GM20431 (cell line): Measurements from ENCODE around the gene PSME2.

Experiments used
- in situ Hi-C: fragments of 300-500 bp; cut with MseI, MboI; formaldehyde crosslinking; loops from one replicate; pipeline ENCODE4 v1.15.0; 2020; ENCODE audit warnings: low sequenced_read_pairs; ENCODE audit not compliant: unreplicated experiment

Gene PSME2

DNA sequence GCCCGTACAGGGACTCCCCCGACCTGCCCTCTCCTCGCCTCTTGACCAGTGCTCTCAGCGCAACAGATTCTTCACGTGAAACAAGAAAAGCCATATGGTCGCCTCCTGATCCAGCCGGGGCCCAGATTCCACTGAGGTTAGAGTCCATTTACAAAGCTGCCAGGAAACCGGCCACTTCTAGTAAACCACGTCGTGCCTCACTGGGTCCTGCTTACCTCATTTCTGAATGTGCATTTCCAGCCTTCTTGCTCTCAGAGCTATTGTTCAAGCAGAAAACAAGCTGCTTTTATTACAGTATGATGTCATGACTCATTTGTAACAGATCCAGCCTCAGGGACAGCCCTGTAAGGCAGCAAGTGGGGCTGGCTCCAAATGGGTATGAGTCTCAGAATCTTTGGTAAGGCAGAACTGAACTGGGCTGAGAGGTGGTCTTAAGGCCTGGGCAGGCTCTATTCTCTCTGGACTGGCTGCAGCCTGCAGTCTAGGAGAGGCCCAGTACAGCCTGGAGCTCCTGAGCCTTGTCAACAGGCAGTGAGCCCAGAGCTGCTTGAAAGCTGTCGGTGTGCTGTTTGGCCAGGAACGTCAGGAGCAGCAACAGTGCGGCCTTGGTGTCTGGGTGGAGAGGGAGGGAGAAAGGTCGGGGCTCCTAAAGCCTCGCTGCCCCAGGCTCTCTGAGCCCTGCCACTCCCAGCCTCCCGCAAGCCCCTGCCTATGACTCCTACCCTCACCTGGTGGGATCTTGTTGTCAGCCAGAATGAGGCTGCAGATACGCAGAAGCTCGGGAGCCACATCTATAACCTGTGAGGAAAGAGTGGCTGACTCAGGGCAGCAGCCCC, 33.8 kb upstream of the PSME2 start:
- in situ Hi-C loops: no loop called here

- in situ Hi-C loops: no loop called here
Measured at GRCh38 chr14:24179294-24179960, 33.0 kb upstream of the PSME2 start.

DNA sequence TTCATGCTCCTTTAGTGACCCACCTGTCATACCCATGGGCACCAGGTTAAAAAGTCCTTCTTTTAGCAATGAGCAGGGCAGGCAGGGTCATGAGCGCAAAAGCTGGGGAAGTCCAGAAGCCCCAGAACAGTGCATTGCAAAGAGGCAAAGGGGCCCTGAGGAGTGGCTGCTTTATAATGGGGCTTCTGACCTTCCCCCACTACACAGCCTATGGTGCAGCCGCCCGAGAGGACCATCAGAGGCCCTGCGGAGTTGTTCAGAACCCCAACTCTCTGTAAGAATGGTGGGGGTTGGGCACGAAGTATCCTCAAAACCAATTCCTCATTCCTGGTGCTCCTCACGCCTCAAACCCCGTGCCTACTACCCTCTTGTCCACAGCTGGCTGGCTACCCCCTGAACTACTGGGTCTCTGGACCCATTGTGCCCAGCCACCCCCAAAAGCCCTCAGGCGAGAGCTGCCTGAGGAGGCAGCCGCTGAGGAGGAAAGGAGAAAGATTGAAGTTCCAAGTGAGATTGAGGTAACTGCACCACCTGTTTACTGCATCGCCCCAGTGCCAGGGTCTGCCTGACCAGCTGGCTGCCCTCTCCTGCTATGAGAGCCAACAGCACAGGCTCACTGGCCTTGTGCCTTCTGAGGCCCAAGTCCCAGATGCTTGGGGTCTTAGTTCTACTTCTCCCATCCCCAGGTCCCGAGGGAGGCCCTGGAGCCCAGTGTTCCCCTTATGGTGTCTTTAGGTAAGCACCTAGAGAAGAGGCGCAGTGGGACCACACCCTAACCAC, 32.2 kb upstream of the PSME2 start:
- in situ Hi-C loops: no loop called here

- in situ Hi-C loops: no loop called here
Measured at GRCh38 chr14:24177891-24178290, 31.5 kb upstream of the PSME2 start.

DNA sequence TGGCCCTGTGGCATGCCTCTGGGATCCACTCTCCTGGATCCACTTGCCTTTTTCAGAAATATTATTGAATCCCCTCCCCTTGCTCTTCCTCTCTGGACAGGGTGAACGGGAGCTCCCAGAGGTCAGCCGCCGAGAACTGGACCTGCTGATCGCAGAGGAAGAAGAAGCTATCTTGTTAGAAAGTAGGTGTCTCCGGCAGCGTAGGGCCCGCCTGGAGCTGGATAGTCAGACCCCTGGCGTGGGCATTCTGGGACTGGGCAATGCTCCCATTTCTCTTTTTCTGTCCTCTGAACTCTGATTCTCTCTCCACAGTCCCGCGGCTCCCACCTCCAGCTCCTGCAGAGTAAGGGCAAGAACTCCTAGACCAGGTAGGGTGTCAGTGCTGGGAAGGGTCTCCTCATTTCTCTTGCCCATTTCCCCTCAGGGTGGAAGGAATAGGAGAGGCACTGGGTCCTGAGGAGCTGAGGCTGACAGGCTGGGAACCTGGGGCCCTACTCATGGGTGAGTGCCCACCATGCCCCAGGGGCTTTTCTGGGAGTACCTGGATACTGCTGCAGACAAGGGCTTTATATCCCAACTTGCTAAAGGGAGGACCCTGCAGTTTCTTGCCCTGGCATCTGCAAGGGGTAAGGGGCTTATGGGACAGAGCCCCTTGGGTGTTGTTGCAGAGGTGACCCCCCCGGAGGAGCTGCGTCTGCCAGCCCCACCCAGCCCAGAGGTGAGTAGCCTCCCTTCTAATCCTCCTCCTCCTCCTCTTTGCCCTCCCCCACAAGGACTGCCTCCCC, 30.8 kb upstream of the PSME2 start:
- in situ Hi-C loops: no loop called here

DNA sequence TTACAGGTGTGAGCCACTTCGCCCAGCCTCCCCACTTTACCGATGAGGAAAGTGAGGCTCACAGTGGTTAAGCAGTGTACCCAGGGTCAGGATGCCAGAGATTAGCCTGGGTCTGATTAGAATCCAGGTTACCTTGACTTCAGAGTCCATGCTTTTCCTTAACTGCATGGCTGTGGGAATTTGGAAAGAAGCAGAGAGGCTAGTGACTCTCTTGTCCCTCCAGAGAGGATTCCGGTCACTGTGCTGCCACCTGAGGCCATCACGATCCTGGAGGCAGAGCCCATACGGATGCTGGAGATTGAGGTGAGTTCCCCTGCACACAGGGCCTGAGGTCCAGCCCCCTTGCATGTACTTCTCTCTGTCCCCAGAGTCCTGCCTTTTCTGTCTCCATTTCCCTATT, 30.2 kb upstream of the PSME2 start:
- in situ Hi-C loops: no loop called here

DNA sequence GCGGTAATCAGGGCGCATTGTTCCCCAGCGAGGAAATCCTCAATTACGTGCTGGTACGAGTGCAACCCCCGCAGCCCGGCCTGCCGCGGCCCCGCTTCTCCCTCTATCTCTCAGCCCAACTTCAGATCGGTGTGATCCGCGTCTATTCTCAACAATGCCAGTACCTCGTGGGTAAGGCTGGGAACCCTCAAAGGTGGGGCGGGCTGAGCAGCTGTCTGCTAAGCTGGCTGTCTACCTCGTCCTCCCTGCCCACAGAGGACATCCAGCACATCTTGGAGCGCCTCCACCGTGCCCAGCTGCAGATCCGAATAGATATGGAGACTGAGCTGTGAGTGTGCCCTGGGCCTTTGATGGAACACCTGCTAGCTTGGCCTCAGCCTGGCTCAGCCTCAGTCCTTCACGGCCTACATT, 26.5 kb upstream of the PSME2 start:
- in situ Hi-C loops: no loop called here

- in situ Hi-C loops: no loop called here
Measured at GRCh38 chr14:24172261-24172860, 26.0 kb upstream of the PSME2 start.

GRCh38 chr14:24171422-24172260, 25.2 kb upstream of the PSME2 start, which contains the start of gene REC8:
Gene REC8, plus strand, starts transcription at chr14:24172080. Its CDS starts 473 bp downstream, at chr14:24172553.
- in situ Hi-C loops: no loop called here

DNA sequence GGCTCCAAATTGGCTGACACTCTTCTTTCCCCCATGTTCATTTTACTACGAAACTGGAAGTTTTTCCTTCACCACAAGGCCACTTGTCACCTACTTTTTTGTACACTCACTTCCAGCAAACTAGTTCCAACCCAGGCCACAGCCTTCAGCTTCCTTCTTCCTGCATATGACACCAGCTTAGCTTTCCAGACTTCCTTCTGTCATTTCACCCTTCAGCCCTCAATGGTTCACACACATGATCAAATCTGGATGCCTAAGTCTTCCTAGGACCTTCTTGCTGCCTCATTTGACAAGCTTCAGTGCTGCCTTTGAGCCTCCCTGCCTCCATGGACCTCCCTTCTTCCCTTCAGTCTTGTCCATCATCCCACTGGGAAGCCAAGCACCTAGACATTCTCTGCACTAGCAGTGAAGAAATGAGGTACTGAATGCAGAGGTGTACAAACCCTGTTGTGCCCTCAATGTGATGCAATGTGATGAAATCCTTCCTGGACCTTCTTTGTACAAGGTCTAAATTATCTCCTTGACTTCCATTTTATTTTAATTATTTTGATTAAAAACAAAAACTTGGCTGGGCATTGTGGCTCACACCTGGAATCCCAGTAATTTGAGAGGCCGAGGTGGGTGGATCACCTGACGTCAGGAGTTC, 21.2 kb upstream of the PSME2 start:
- in situ Hi-C loops: no loop called here

GRCh38 chr14:24165785-24166184, 19.4 kb upstream of the PSME2 start:
- in situ Hi-C loops: no loop called here

DNA sequence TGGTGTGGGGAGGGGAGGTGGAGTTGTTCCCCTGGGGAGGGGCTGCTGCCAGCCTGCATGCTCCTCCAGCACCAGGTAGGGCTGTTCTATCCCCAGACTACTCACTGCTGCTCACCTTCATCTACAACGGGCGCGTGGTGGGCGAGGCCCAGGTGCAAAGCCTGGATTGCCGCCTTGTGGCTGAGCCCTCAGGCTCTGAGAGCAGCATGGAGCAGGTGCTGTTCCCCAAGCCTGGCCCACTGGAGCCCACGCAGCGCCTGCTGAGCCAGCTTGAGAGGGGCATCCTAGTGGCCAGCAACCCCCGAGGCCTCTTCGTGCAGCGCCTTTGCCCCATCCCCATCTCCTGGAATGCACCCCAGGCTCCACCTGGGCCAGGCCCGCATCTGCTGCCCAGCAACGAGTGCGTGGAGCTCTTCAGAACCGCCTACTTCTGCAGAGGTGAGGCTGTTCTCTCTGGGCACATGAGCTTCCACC, 18.1 kb upstream of the PSME2 start:
- in situ Hi-C loops: no loop called here

DNA sequence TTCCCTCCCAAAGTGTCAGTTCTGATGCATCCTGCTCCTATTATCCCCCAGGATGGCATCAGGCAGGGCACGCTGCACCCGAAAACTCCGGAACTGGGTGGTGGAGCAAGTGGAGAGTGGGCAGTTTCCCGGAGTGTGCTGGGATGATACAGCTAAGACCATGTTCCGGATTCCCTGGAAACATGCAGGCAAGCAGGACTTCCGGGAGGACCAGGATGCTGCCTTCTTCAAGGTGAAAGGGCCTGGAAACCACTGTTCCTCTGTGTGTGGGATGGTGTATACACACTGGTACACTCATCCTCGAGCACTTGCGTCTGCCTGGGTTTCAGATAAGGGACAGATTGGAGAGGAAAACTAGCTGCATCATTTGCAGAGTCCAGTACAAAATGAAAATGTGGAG, 15.7 kb upstream of the PSME2 start:
- in situ Hi-C loops: no loop called here

GRCh38 chr14:24160850-24161804, 14.7 kb upstream of the PSME2 start, which contains the start of gene IRF9:
Gene IRF9, plus strand, starts transcription at chr14:24161265. Its CDS starts 880 bp downstream, at chr14:24162145.
- in situ Hi-C loops: no loop called here

- in situ Hi-C loops: no loop called here
Measured at GRCh38 chr14:24160499-24160849, 14.1 kb upstream of the PSME2 start.

DNA sequence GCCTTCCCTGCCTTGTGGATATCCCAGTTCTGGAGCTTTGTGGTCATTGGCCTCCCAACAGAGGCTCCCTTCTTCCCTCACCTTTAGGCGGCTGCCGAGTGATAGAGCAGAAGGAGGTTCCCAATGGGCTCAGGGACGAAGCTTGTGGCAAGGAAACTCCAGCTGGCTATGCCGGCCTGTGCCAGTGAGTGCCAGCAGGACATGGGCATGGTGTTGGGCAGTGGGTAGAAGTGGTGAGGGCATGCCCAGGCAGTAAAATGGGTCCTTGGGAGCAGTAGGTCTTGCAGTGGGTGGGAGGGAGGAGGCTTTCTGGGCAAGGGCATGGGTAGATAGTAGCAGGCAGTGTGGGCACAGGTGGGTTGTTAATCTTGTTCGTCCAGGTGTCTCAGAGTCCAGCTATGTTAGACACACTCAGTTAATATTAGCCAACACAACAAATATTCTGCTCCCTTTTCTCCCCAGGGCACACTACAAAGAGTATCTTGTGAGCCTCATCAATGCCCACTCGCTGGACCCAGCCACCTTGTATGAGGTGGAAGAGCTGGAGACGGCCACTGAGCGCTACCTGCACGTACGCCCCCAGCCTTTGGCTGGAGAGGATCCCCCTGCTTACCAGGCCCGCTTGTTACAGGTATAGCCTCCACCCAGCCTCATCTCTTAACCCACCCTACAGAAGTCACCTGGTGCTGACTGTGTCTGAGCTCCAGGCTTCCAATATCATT, 13.5 kb upstream of the PSME2 start:
- in situ Hi-C loops: no loop called here
